Posterior cingulate gyrus (tissue), 11 donors: Measurements from ENCODE around the gene CHCHD3.
"Not testable (repeated sequence)": the region's sequence is repeated elsewhere in the genome, so short reads cannot be mapped to it uniquely, and the experiment has no call there.

Source experiments
- DNase-seq, 10 donors: peaks; one replicate each; pipeline versions ENCODE4 v3.0.0 to v3.0.0-alpha.2; 2020 to 2021; ENCODE audit warnings: mixed read lengths in 3 of 10
- intact Hi-C: fragments of 100-400 bp; cut with DNase I; formaldehyde crosslinking; loops from one replicate; pipeline ENCODE4 v1.15.1; 2023

CHCHD3 gene

DNA sequence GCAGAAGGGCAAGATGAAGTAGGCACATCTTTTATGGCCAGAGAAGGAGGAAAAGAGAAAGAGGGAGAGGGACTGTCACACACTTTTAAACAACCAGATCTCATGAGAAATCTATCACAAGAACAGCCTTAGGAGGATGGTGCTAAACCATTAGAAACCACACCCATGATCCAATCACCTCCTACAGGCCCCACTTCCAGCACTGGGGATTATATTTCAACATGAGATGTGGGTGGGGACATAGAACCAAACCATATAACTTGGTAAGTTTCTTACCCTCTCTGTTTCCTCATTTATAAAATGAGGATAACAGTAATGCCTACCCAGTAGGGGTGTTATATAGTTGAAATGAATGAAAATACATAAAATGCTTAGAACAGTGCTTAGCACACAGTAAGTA is 66.0 kb downstream of the CHCHD3 start:
- no peak for DNase-seq
- intact Hi-C loops = no loop called here

DNA sequence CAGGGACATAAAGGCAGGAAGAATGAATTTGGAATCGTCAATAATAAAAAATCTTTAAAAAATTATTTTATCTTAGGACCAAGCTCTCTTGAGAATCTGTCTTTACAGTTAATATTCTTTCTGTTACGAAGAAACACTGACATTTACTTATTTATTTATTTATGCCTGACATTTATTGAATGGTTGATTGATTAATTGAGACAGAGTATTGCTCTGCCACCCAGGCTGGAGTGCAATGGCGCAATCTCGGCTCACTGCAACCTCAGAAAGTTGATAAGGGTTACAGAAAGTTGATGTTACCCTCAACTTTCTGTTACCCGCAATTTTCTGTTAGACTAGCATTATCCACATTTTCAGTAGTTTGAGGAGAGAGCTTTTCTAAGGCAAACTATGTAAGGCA is 70.1 kb downstream of the CHCHD3 start:
- DNase-seq = no peak
- intact Hi-C loops = no loop called here

DNA sequence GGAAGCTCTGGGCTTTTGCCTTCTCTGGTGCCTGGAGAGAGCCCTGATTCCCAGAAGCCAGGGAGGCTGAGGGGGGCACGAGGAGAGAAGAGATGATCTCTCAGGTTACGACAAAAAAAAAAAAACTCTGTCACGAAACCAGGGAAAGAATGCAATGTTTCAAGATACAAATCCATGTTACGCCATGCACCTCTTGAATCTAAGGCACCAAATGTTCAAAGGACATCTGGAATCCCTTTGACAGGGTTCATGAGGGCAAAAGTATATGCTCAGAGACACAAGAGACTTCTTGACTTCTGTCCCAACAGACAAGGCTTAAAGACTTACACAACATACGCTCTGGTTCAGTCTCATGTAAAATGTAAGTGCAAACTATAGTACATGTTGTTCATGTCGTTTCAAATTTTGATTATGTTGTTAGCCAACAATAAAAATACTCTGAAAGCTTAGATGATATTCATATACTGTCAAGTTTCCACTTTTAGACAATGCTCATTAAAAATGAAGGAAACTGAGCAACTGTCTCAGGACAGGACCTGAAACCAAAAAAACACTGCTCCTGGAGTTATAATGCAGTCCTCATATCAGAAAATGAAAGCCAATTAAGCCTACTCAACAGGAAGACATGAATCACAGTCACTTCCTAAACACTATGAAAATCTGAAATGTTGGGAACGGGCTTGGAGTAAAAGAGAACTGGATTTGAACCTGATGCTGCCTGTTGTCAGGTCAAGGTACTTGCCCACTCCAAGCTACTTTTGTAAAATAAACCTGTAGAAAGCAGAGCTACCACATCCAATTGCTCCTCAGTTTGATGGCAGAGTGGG is 72.3 kb downstream of the CHCHD3 start:
- intact Hi-C loops = no loop called here
- no peak for DNase-seq

DNA sequence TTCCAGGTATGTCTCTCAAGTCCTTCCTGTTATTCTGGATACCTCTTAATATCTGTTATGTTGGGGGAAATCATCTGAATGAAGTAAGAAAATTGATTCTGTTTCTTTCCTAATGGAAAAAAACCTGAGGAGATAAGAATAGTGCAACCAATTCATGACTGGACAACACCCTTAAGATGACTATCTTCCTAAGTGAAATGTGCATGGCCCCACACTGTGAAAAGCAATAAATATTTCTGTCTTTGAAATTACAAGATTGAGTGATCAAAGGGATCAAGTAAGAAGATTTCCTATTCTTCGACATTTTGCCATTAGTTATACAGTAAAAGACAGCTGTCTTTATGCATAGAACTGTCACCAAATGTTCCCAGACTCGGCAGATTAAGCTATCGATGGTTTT is 73.9 kb downstream of the CHCHD3 start:
- no peak for DNase-seq
- intact Hi-C loops = no loop called here

DNA sequence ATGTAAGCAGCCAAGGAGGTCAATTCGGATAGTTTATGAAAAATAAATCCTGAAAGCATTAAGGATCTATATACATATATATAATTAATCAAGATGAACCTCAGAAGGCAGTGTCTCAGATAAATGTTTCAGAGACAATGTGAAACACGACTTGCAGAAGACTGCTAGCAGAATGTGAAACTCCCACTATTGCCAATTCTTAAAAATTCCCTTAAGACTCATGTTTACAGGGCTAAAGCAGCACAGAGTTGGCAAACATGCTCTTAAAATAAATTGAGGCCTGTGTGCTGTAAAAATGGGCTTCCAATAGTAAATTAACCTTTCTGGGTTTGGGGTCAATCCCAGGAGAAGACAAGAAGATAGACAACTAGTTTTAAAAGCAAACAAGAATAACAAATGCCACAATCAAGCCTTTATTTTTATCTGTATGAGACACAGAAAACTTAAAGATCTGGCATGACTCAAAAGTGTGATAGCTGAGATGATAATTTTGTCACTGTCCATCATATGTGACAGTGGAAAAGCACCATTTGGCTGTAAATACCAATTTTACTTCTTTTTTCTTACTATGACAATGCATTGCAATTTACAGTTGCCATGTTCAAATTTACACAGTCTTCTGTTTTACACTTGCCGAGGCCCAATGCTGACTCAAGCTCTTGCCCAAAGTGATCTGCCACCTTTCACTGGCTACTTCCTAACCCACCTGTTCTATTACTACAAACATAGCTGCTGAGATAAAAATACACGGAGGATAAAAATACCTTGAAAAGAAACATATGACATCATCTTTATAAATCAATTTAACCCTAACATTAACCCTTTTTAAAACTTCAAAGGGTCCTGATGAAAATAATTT is 78.6 kb downstream of the CHCHD3 start:
- DNase-seq = no peak
- intact Hi-C loops = no loop called here

DNA sequence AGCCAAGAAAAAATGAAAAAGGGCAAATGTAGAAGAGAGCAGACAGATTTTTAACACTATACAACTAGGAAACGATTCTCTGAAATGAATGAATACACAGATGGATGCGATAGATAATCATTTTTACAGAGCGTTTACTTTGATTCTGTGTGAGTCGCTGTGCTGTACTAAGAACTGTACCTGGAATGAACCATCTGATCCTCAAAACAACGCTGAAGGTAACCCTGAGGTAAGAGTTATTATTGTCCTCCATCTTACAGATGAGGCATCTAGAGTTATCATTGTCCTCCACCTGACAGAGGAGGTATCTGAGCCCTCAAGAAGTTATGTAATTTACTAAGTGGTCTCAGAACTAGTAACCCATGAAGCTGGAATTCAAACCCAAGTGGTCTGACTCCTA is 80.2 kb downstream of the CHCHD3 start:
- intact Hi-C loops = no loop called here
- no peak for DNase-seq

DNA sequence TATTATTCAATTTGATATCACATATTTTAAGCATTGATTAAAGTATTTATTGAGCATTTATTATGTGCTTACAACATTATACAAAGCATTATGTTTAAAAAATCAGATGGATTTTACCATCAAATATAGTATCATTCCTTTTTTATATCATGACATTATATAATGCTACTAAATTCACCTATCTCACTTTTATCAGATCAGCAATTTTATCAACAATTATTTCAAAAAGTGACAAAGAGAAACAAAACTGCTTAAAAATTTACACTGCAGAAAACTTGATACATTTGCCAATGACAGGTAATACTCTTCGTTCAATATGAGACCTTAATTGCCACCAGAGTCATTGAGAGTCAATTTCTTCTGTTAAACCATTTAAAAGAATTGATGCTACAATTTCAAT is 82.0 kb downstream of the CHCHD3 start:
- intact Hi-C loops = no loop called here
- DNase-seq = no peak

- DNase-seq = no peak
- intact Hi-C loops = no loop called here
Observed at GRCh38 chr7:132998763-132999162, 83.1 kb downstream of the CHCHD3 start.

- intact Hi-C loops = no loop called here
- no peak for DNase-seq
Observed at GRCh38 chr7:132997505-132997904, 84.4 kb downstream of the CHCHD3 start.

- intact Hi-C loops = no loop called here
- no peak for DNase-seq
Observed at GRCh38 chr7:132996581-132997242, 85.2 kb downstream of the CHCHD3 start.

DNA sequence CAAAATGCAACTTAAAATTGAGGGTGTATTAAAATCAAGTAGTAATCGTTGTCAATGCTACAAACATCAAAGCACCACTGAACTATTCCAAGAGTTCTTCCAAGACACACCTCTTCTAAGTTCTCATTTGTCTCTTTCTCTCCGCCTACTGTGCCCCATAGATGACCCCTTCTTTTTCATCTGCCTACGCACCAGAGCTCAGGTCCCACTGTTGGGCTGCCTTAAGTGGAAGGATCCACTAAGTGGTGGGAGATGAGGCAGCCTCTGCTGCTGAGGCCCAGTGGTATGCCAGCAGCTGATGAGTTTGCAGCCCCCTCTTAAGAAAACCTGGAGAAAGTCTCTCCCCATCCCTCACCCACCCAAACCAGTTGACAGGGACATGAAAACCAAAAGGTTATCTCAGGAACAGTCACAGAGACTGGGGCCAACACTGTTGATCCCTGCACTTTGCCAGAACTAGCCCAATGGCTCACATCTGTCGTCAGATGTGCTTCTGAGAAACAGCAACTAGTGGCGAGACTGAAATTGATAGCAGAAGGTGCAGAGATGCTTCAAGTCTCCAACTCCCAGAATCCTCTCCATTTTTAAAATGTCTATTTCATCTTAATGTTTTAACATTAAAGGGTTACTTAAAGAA is 88.4 kb downstream of the CHCHD3 start:
- no peak for DNase-seq
- intact Hi-C loops = no loop called here

- intact Hi-C loops = no loop called here
- peak in 7 of 10 donors; percentile 8 to 76 (median 27) for DNase-seq
Observed at GRCh38 chr7:132991615-132992587, 90.0 kb downstream of the CHCHD3 start.

- no peak for DNase-seq
- intact Hi-C loops = no loop called here
Observed at GRCh38 chr7:132988117-132988516, 93.8 kb downstream of the CHCHD3 start.

DNA sequence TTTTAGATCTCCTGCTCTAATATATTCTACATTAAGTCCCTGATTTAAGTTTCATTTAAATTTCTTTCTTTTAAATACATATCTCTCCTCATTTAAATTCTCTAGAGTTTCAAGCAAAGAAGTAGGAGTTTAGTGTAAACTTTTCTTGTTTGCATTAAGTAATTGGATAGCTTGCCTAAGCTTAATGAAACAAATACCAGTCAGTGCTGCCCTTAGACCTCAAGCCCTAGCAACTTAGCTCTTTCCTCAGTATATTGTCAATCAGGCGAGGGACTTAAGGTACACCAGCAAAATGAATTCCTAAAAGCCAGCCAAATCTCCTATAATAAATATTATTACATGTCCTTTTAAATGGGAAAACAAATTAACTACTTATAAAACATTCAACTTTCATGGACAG is 101.5 kb downstream of the CHCHD3 start:
- no peak for DNase-seq
- intact Hi-C loops = no loop called here

- intact Hi-C loops = no loop called here
- no peak for DNase-seq
Observed at GRCh38 chr7:132979524-132979923, 102.4 kb downstream of the CHCHD3 start.

DNA sequence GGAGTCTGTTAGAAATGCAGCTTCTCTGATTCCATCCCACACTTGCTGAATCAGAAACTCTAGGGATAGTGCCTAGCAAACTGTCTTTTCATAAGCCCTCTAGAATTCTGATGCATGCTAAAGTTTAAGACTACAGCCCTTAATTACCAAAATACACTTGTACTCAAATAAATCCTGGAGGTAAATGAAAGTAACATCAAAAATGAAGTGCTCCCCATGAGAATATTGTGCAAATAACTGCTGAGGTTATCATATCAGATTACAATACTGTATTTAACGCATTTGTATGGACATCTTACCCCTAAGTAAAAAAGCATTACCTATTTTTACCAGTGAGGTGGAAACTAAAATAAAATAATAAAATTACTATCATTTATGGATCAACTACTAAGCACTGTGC is 104.7 kb downstream of the CHCHD3 start:
- intact Hi-C loops = no loop called here
- DNase-seq = no peak

DNA sequence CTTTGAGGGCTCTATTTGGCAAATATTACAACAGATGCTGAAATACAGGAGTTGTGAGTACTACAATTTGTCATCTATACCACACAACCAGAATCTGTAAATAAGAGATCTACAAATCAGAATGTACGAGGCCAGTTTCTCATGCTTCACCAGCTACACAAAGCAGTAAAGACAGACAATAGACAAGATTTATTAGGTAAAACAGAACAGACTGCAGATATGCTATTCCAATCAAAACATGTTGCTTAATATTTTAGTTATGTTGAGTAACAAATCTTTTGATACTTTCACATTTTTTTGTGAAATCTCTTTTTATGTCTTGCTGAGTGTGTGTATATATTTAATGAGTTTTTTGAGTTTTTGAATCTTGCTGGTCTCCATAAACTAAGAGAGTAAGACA is 109.1 kb downstream of the CHCHD3 start:
- intact Hi-C loops = no loop called here
- no peak for DNase-seq

GRCh38 chr7:132970257-132970656 is 111.6 kb downstream of the CHCHD3 start:
- intact Hi-C loops = no loop called here

GRCh38 chr7:132969520-132969919 is 112.4 kb downstream of the CHCHD3 start:
- DNase-seq = no peak
- intact Hi-C loops = no loop called here

More at GRCh38 chr7:132970257-132970656, 111.6 kb downstream of the CHCHD3 start:
- DNase-seq = no peak

- DNase-seq, intact Hi-C loops: not testable (repeated sequence)
Observed at GRCh38 chr7:132967470-132967848, 114.4 kb downstream of the CHCHD3 start.
